WTC11 (cell line): ENCODE measurements around the gene PLCD4. TPM values are rescaled to one million over a fixed set of nuclear protein-coding genes. Genes with fewer than 3 reads are reported as not detected.

Experiments
- ATAC-seq: fragments of 200-7000 bp; cut with Tn5 transposase; 2 replicates; pipeline ENCODE4 v1.10.0; 2021; ENCODE audit warnings: mild to moderate bottlenecking, moderate library complexity
- CTCF ChIA-PET: fragments of 300-600 bp; sonication (Branson Sonifier 250); formaldehyde crosslinking; loops from one replicate; lab custom pipeline; 2021; ENCODE audit warnings: antibody characterized with exemption; lab: Charles Lee
- POLR2A ChIA-PET: fragments of 350-600 bp; sonication (Branson Sonifier 250); formaldehyde crosslinking; loops from one replicate; lab custom pipeline; 2021; ENCODE audit warnings: antibody characterized with exemption; lab: Charles Lee
- DNase-seq: peaks from one replicate; pipeline ENCODE4 v3.0.0; 2021; ENCODE audit warnings: low spot score
- H3K27ac Mint-ChIP-seq: 2 replicates; pipeline ENCODE4 v1.8.0; 2021; ENCODE audit warnings: mixed read lengths
- H3K27me3 Mint-ChIP-seq: 2 replicates; pipeline ENCODE4 v1.8.0; 2021; ENCODE audit warnings: low read depth, mild to moderate bottlenecking, moderate library complexity, mixed read lengths
- H3K36me3 Mint-ChIP-seq: 2 replicates; pipeline ENCODE4 v1.8.0; 2021; ENCODE audit warnings: mixed read lengths
- H3K4me1 Mint-ChIP-seq: 2 replicates; pipeline ENCODE4 v1.8.0; 2022; ENCODE audit warnings: mixed read lengths
- H3K4me3 Mint-ChIP-seq: 2 replicates; pipeline ENCODE4 v1.8.0; 2021; ENCODE audit warnings: mild to moderate bottlenecking, moderate library complexity, mixed read lengths
- H3K9me3 Mint-ChIP-seq: 2 replicates; pipeline ENCODE4 v1.8.0; 2021; ENCODE audit warnings: mixed read lengths
- AFF4 ChIP-seq: sonication (generic); formaldehyde crosslinking; IDR thresholded peaks from 2 replicates; pipeline ENCODE4 v1.8.1; 2023; ENCODE audit warnings: mild to moderate bottlenecking, missing genetic modification reagents, borderline replicate concordance
- ATF3 ChIP-seq: sonication (generic); formaldehyde crosslinking; conservative IDR thresholded peaks from 2 replicates; pipeline ENCODE4 v1.8.1; 2022; ENCODE audit warnings: mild to moderate bottlenecking, missing genetic modification reagents
- ELF4 ChIP-seq: sonication (generic); formaldehyde crosslinking; IDR thresholded peaks from 2 replicates; pipeline ENCODE4 v1.8.1; 2022; ENCODE audit warnings: low read depth, mild to moderate bottlenecking, moderate library complexity, missing genetic modification reagents
- EMX1 ChIP-seq: fragments of 250-450 bp; sonication (Bioruptor Pico); IDR thresholded peaks from 2 replicates; pipeline ENCODE4 v1.8.0; 2021; ENCODE audit warnings: mild to moderate bottlenecking
- ESRRA ChIP-seq: sonication (generic); formaldehyde crosslinking; IDR thresholded peaks from 2 replicates; pipeline ENCODE4 v1.8.1; 2022; ENCODE audit warnings: mild to moderate bottlenecking, missing genetic modification reagents, borderline replicate concordance
- GTF2I ChIP-seq: fragments of 250-450 bp; sonication (Bioruptor Pico); conservative IDR thresholded peaks from 2 replicates; pipeline ENCODE4 v1.4.0; 2021; ENCODE audit warnings: mild to moderate bottlenecking
- HMGA2 ChIP-seq: fragments of 250-450 bp; sonication (Bioruptor Pico); IDR thresholded peaks from 2 replicates; pipeline ENCODE4 v1.4.0; 2021; ENCODE audit warnings: mild to moderate bottlenecking, moderate library complexity
- HMGXB4 ChIP-seq: sonication (generic); formaldehyde crosslinking; IDR thresholded peaks from 2 replicates; pipeline ENCODE4 v1.8.1; 2023; ENCODE audit warnings: mild to moderate bottlenecking, moderate library complexity, missing genetic modification reagents
- MXD4 ChIP-seq: fragments of 250-450 bp; sonication (Bioruptor Pico); IDR thresholded peaks from 2 replicates; pipeline ENCODE4 v1.8.0; 2021; ENCODE audit warnings: mild to moderate bottlenecking, moderate library complexity, borderline replicate concordance
- NR3C1 ChIP-seq: sonication (generic); formaldehyde crosslinking; conservative IDR thresholded peaks from 2 replicates; pipeline ENCODE4 v1.8.1; 2023; ENCODE audit warnings: low read depth, mild to moderate bottlenecking, missing genetic modification reagents
- PRRX2 ChIP-seq: fragments of 250-450 bp; sonication (Bioruptor Pico); IDR thresholded peaks from 2 replicates; pipeline ENCODE4 v1.8.0; 2021; ENCODE audit warnings: mild to moderate bottlenecking
- TEAD1 ChIP-seq: sonication (generic); formaldehyde crosslinking; IDR thresholded peaks from 2 replicates; pipeline ENCODE4 v1.8.0; 2022; ENCODE audit warnings: mild to moderate bottlenecking, missing genetic modification reagents
- USF2 ChIP-seq: sonication (generic); formaldehyde crosslinking; IDR thresholded peaks from 2 replicates; pipeline ENCODE4 v1.8.1; 2023; ENCODE audit warnings: mild to moderate bottlenecking, missing genetic modification reagents, moderate library complexity
- ZNF219 ChIP-seq: sonication (generic); formaldehyde crosslinking; IDR thresholded peaks from 2 replicates; pipeline ENCODE4 v1.8.0; 2023; ENCODE audit warnings: missing genetic modification reagents, mild to moderate bottlenecking, borderline replicate concordance
- ZNF425 ChIP-seq: fragments of 250-450 bp; sonication (Bioruptor Pico); conservative IDR thresholded peaks from 2 replicates; pipeline ENCODE4 v1.9.0; 2021; ENCODE audit warnings: mild to moderate bottlenecking
- ZSCAN18 ChIP-seq: fragments of 250-450 bp; sonication (Bioruptor Pico); IDR thresholded peaks from 2 replicates; pipeline ENCODE4 v2.1.2; 2022; ENCODE audit warnings: mild to moderate bottlenecking, moderate library complexity
- total RNA-seq: library from RNA; stranded (reverse); gene quantifications from 3 replicates; pipeline ENCODE4 v1.2.3, GENCODE V29; 2021
- TF ChIP-seq, protein P1 (sequence below): sonication (generic); formaldehyde crosslinking; IDR thresholded peaks from 2 replicates; pipeline ENCODE4 v1.8.0; 2022; ENCODE audit warnings: mild to moderate bottlenecking, missing genetic modification reagents

PLCD4 gene
- total RNA-seq, 1 experiment from 2014 or later, result 0.28 TPM

GRCh38 chr2:218577482-218578220 is 30.0 kb upstream of the PLCD4 start (continued):
- TF ChIP-seq ELF4 (CRISPR knock-in tag), result no peak

DNA sequence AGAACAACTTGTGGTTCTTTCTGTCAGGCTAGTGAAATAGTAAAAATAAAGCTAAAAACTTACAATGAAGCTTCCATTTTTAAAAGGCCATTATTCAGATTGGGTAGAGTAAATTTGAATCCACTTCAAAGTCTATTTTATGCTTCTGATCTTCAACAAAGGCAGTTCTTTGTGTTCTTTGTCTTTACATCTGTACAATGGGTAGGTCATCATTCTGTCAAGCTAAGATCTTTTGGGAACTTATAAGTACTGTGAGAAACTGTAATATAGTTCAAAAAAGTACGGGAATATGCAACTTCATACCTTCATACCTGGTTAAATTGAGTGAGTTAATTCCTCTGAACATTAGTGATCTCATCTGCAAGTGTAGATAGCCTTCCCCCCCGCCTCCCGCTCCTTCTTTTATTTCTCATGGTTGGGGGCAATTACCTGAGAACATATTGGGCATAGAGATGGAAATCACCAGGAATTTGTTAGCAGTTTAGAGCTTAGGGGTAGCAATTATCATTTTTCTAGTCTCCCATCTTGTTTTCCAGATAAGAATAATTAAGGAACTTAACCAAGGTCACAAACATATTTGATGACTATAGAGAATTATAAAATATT is 29.3 kb upstream of the PLCD4 start:
- POLR2A ChIA-PET, result no interaction called here
- Mint-ChIP-seq H3K27me3 (no peaks in the 10 kb centered on the region), H3K27ac (peak overlapping the region; percentile 6; the same call in 1 of the 2 replicates)
- TF ChIP-seq ATF3 (CRISPR knock-in tag) (no peak), ELF4 (CRISPR knock-in tag) (no peak), ESRRA (CRISPR knock-in tag) (no peak), HMGA2 (CRISPR knock-in tag) (no peak), ZNF425 (CRISPR knock-in tag) (no peak), GTF2I (CRISPR knock-in tag) (0 out of 2 replicates have a peak, but pooled peaks have one; percentile 51), AFF4 (CRISPR knock-in tag) (no peak)
- TF ChIP-seq, protein P1, sequence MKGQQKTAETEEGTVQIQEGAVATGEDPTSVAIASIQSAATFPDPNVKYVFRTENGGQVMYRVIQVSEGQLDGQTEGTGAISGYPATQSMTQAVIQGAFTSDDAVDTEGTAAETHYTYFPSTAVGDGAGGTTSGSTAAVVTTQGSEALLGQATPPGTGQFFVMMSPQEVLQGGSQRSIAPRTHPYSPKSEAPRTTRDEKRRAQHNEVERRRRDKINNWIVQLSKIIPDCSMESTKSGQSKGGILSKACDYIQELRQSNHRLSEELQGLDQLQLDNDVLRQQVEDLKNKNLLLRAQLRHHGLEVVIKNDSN (CRISPR knock-in tag), result no peak
- TF ChIP-seq, all 79 proteins: peak for 1
- ATAC-seq, result peak; percentile 51; the same call in 1 of the 2 replicates
- DNase-seq, result no peak
- CTCF ChIA-PET, result no interaction called here
- peaks cover 26% of the 10 kb centered on the region for H3K4me1 Mint-ChIP-seq
- H3K36me3 Mint-ChIP-seq, result peaks cover 34% of the 10 kb centered on the region
- no peak overlapping the region for H3K4me3 Mint-ChIP-seq
- H3K9me3 Mint-ChIP-seq, result no peaks in the 10 kb centered on the region

DNA sequence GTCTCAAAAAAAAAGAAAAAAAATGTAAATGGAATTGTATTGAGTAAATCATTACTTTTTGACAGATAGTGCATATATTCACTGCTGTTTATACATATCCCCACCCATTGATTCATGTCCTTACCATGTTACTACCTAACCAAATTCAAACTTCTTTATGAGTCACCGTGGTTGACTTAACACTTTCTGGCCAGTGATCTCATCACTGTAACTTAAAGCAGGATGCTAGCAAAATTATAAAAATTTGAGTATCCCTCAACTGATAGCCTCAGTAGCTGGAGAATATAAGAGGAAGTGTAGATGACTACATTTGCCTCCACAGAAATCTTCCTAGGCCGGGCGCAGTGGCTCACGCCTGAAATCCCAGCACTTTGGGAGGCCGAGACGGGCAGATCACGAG is 25.6 kb upstream of the PLCD4 start:
- POLR2A ChIA-PET, result no interaction called here
- ATAC-seq (no peak), DNase-seq (no peak)
- TF ChIP-seq USF2 (CRISPR knock-in tag) (no peak), MXD4 (CRISPR knock-in tag) (no peak), PRRX2 (CRISPR knock-in tag) (no peak), ZNF219 (CRISPR knock-in tag) (no peak), NR3C1 (CRISPR knock-in tag) (no peak), ZSCAN18 (CRISPR knock-in tag) (no peak), HMGXB4 (CRISPR knock-in tag) (no peak), TEAD1 (CRISPR knock-in tag) (no peak), EMX1 (no peak)
- Mint-ChIP-seq H3K4me1 (peaks cover 20% of the 10 kb centered on the region), H3K9me3 (no peaks in the 10 kb centered on the region), H3K4me3 (no peak overlapping the region), H3K36me3 (peaks cover 52% of the 10 kb centered on the region), H3K27me3 (no peaks in the 10 kb centered on the region), H3K27ac (no peak overlapping the region)
- CTCF ChIA-PET, result interaction anchor here (0.6 to 0.8 kb wide), 2 partner anchors 65 to 249 kb away, joined by 3 to 4 read pairs; no protein-coding TSS in a partner anchor
